ENCODE results near the gene PTPRG.

- TF ChIP-seq FOXA2 (IDR thresholded peaks at IDR 0.05) (no peak), EGR1 (IDR thresholded peaks at IDR 0.05; ENCODE audit: low read depth in 2 of 2) (no peak)
Observed at GRCh38 chr3:62025913-62026312, 464.5 kb downstream of the PTPRG start.

Measured in liver (tissue), 2 donors.